Measurements from ENCODE around the gene PHPT1. TPM values are rescaled to one million over a fixed set of nuclear protein-coding genes. Genes with fewer than 3 reads are reported as not detected.
A peak's percentile ranks its signal among the peaks of the same experiment; 100 is the strongest.

Gene PHPT1
- total and polyA plus RNA-seq, 2 of the 13 experiments (the other 11 are each of a cell fraction or from before 2014, with no cell fraction given) = 189 to 192 TPM

DNA sequence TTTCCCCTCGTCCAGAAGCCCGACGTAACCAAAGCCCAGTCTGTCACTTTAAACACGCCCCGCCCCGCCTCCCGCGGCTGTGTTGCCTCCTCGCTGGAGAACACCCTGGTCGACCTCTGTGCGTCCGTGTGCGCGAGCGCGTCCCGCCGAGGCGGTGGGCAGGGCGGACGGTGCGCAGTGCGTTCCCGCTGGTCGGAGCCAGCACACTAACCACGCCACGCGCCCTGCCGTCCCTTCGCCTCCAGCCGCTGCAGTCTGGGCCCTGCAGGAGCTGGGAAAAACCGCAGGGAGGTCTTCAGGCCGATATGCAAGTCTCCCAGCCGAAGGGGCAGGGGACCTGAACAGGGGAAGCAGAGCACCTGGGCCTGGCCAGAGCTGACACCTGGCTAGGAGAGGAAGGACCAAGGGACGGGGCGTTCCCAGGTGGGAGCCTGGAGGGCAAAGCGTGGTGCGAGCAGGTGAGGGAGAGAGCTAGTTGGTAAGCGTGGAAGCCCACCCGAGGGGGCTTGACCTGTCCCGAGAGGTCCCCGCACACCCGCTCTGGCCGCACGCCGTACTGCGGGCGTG, 1.3 kb upstream of the PHPT1 start (continued):
- TF ChIP-seq, protein P1, sequence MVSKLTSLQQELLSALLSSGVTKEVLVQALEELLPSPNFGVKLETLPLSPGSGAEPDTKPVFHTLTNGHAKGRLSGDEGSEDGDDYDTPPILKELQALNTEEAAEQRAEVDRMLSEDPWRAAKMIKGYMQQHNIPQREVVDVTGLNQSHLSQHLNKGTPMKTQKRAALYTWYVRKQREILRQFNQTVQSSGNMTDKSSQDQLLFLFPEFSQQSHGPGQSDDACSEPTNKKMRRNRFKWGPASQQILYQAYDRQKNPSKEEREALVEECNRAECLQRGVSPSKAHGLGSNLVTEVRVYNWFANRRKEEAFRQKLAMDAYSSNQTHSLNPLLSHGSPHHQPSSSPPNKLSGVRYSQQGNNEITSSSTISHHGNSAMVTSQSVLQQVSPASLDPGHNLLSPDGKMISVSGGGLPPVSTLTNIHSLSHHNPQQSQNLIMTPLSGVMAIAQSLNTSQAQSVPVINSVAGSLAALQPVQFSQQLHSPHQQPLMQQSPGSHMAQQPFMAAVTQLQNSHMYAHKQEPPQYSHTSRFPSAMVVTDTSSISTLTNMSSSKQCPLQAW (CRISPR knock-in tag; IDR thresholded peaks at IDR 0.05) = peak; percentile 75; the same call in 1 of the 2 replicates
- TF ChIP-seq, protein P2, sequence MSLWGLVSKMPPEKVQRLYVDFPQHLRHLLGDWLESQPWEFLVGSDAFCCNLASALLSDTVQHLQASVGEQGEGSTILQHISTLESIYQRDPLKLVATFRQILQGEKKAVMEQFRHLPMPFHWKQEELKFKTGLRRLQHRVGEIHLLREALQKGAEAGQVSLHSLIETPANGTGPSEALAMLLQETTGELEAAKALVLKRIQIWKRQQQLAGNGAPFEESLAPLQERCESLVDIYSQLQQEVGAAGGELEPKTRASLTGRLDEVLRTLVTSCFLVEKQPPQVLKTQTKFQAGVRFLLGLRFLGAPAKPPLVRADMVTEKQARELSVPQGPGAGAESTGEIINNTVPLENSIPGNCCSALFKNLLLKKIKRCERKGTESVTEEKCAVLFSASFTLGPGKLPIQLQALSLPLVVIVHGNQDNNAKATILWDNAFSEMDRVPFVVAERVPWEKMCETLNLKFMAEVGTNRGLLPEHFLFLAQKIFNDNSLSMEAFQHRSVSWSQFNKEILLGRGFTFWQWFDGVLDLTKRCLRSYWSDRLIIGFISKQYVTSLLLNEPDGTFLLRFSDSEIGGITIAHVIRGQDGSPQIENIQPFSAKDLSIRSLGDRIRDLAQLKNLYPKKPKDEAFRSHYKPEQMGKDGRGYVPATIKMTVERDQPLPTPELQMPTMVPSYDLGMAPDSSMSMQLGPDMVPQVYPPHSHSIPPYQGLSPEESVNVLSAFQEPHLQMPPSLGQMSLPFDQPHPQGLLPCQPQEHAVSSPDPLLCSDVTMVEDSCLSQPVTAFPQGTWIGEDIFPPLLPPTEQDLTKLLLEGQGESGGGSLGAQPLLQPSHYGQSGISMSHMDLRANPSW (CRISPR knock-in tag; IDR thresholded peaks at IDR 0.05; ENCODE audit: borderline replicate concordance) = peak; percentile 67; the same call in 1 of the 2 replicates
- TF ChIP-seq, protein P3, sequence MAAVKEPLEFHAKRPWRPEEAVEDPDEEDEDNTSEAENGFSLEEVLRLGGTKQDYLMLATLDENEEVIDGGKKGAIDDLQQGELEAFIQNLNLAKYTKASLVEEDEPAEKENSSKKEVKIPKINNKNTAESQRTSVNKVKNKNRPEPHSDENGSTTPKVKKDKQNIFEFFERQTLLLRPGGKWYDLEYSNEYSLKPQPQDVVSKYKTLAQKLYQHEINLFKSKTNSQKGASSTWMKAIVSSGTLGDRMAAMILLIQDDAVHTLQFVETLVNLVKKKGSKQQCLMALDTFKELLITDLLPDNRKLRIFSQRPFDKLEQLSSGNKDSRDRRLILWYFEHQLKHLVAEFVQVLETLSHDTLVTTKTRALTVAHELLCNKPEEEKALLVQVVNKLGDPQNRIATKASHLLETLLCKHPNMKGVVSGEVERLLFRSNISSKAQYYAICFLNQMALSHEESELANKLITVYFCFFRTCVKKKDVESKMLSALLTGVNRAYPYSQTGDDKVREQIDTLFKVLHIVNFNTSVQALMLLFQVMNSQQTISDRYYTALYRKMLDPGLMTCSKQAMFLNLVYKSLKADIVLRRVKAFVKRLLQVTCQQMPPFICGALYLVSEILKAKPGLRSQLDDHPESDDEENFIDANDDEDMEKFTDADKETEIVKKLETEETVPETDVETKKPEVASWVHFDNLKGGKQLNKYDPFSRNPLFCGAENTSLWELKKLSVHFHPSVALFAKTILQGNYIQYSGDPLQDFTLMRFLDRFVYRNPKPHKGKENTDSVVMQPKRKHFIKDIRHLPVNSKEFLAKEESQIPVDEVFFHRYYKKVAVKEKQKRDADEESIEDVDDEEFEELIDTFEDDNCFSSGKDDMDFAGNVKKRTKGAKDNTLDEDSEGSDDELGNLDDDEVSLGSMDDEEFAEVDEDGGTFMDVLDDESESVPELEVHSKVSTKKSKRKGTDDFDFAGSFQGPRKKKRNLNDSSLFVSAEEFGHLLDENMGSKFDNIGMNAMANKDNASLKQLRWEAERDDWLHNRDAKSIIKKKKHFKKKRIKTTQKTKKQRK (IDR thresholded peaks at IDR 0.05; ENCODE audit: low read length) = no peak
- TF ChIP-seq ZNF335 (CRISPR knock-in tag; IDR thresholded peaks at IDR 0.05) (no peak), CREM (IDR thresholded peaks at IDR 0.05) (no peak; the same call in 1 of the 2 replicates), CREM (CRISPR knock-in tag; IDR thresholded peaks at IDR 0.05) (no peak), ZNF343 (CRISPR knock-in tag; IDR thresholded peaks at IDR 0.05) (no peak), THYN1 (CRISPR knock-in tag; IDR thresholded peaks at IDR 0.05; ENCODE audit: borderline replicate concordance, low read depth) (0 out of 2 replicates have a peak, but pooled peaks have one; percentile 76), ZNF552 (CRISPR knock-in tag; IDR thresholded peaks at IDR 0.05; ENCODE audit: borderline replicate concordance) (peak; percentile 90), ZNF329 (CRISPR knock-in tag; IDR thresholded peaks at IDR 0.05; ENCODE audit: low read depth) (0 out of 2 replicates have a peak, but pooled peaks have one; percentile 27), TSC22D2 (CRISPR knock-in tag; IDR thresholded peaks at IDR 0.05; ENCODE audit: borderline replicate concordance) (0 out of 2 replicates have a peak, but pooled peaks have one; percentile 61), CHD2 (IDR thresholded peaks at IDR 0.05; ENCODE audit: low read depth, low read length) (no peak), ZNF747 (CRISPR knock-in tag; IDR thresholded peaks at IDR 0.05; ENCODE audit: borderline replicate concordance) (peak; percentile 80)
- TF ChIP-seq, protein P4, sequence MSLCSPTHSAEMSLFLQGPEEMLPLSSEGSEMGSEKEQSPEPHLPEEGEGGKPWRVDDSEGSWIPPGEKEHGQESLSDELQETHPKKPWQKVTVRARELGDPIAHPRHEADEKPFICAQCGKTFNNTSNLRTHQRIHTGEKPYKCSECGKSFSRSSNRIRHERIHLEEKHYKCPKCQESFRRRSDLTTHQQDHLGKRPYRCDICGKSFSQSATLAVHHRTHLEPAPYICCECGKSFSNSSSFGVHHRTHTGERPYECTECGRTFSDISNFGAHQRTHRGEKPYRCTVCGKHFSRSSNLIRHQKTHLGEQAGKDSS (CRISPR knock-in tag; IDR thresholded peaks at IDR 0.05; ENCODE audit: borderline replicate concordance, low read depth) = no peak; the same call in 1 of the 2 replicates
- TF ChIP-seq, protein P5, sequence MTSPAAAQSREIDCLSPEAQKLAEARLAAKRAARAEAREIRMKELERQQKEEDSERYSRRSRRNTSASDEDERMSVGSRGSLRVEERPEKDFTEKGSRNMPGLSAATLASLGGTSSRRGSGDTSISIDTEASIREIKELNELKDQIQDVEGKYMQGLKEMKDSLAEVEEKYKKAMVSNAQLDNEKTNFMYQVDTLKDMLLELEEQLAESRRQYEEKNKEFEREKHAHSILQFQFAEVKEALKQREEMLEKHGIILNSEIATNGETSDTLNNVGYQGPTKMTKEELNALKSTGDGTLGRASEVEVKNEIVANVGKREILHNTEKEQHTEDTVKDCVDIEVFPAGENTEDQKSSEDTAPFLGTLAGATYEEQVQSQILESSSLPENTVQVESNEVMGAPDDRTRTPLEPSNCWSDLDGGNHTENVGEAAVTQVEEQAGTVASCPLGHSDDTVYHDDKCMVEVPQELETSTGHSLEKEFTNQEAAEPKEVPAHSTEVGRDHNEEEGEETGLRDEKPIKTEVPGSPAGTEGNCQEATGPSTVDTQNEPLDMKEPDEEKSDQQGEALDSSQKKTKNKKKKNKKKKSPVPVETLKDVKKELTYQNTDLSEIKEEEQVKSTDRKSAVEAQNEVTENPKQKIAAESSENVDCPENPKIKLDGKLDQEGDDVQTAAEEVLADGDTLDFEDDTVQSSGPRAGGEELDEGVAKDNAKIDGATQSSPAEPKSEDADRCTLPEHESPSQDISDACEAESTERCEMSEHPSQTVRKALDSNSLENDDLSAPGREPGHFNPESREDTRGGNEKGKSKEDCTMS (CRISPR knock-in tag; conservative IDR thresholded peaks at IDR 0.05) = no peak

Measured in HepG2 (cell line).